Panc1 (cell line): Measurements from ENCODE around the gene AHR. TPM values are rescaled to one million over a fixed set of nuclear protein-coding genes. Genes with fewer than 3 reads are reported as not detected.

Experiments
- ATAC-seq: fragments of 200-7000 bp; cut with Tn5 transposase; 2 replicates; pipeline ENCODE4 v1.9.1; 2020; ENCODE audit warnings: mild to moderate bottlenecking, moderate library complexity
- BruUV-seq: library from RNA; stranded (reverse); fragments of 400-500 nt; replicated peaks from 2 replicates; lab custom pipeline; 2021; lab: Mats Ljungman, UMichigan
- CTCF ChIA-PET: fragments of 300-600 bp; sonication (Branson Sonifier 250); formaldehyde crosslinking; loops from one replicate; lab custom pipeline; 2022; ENCODE audit warnings: antibody characterized with exemption; lab: Charles Lee
- POLR2A ChIA-PET: fragments of 300-600 bp; sonication (Branson Sonifier 250); formaldehyde crosslinking; loops from one replicate; lab custom pipeline; 2022; ENCODE audit warnings: antibody characterized with exemption; lab: Charles Lee
- DNase-seq: peaks from one replicate; pipeline ENCODE4 v3.0.0-alpha.2; 2010; ENCODE audit warnings: low read depth, low spot score
- H3K27ac ChIP-seq: 2 replicates; pipeline ENCODE4 v1.5.1; 2011; ENCODE audit warnings: mild to moderate bottlenecking, low read length, inconsistent platforms
- H3K27me3 ChIP-seq: fragments of 200-500 bp; sonication (Bioruptor generic); 2 replicates; pipeline ENCODE4 v1.6.0; 2014; ENCODE audit warnings: low read length, inconsistent platforms; ENCODE audit not compliant: control insufficient read depth, insufficient read depth
- H3K36me3 ChIP-seq: fragments of 200-500 bp; sonication (Bioruptor generic); 2 replicates; pipeline ENCODE4 v1.5.1; 2014; ENCODE audit warnings: inconsistent platforms, mild to moderate bottlenecking, low read length, moderate library complexity; ENCODE audit not compliant: control insufficient read depth, insufficient read depth
- H3K4me1 ChIP-seq: 2 replicates; pipeline ENCODE4 v1.5.1; 2011; ENCODE audit warnings: inconsistent platforms, mild to moderate bottlenecking, low read length, moderate library complexity; ENCODE audit not compliant: control insufficient read depth, insufficient read depth
- H3K4me3 ChIP-seq, 2 experiments: 2 replicates each; pipeline ENCODE4 v1.5.1; 2011 to 2012; ENCODE audit warnings: low read depth in 2 of 2, low read length in 2 of 2, mild to moderate bottlenecking in 2 of 2, inconsistent platforms in 1 of 2, moderate library complexity in 1 of 2
- H3K9me3 ChIP-seq: fragments of 200-500 bp; sonication (Bioruptor generic); 2 replicates; pipeline ENCODE4 v1.5.1; 2014; ENCODE audit warnings: low read depth, mild to moderate bottlenecking, inconsistent platforms, low read length, moderate library complexity; ENCODE audit not compliant: control insufficient read depth, insufficient read depth
- POLR2AphosphoS5 ChIP-seq: IDR thresholded peaks from 2 replicates; pipeline ENCODE4 v1.6.1; 2012; ENCODE audit warnings: mild to moderate bottlenecking, low read depth, low read length, moderate library complexity
- SIN3A ChIP-seq: IDR thresholded peaks from 2 replicates; pipeline ENCODE4 v1.6.1; 2012; ENCODE audit warnings: low read depth, mild to moderate bottlenecking, low read length, moderate library complexity, borderline replicate concordance; ENCODE audit not compliant: insufficient read depth
- TCF7L2 ChIP-seq: IDR thresholded peaks from 2 replicates; pipeline ENCODE4 v1.6.1; 2011; ENCODE audit warnings: mild to moderate bottlenecking, low read depth, low read length, inconsistent platforms
- in situ Hi-C: cut with HindIII; loops from 2 replicates; pipeline ENCODE4 v1.10.0; 2016; ENCODE audit warnings: low sequenced_read_pairs, low pct_unique_long_range_greater_than_20kb
- intact Hi-C: fragments of 100-400 bp; cut with micrococcal nuclease; formaldehyde crosslinking; loops from one replicate; pipeline ENCODE4 v1.10.0; 2022; ENCODE audit not compliant: unreplicated experiment
- total RNA-seq: library from RNA; stranded (reverse); gene quantifications from one replicate; pipeline ENCODE4 v1.2.1, GENCODE V29; 2021; ENCODE audit not compliant: unreplicated experiment
- TF ChIP-seq, protein P1 (sequence below): fragments of 450-650 bp; IDR thresholded peaks from 2 replicates; pipeline ENCODE4 v1.5.1; 2017; ENCODE audit warnings: mild to moderate bottlenecking
- TF ChIP-seq, protein P2 (sequence below), 2 experiments: IDR thresholded peaks; 2 replicates each; pipeline ENCODE4 v1.6.1; 2011 to 2012; ENCODE audit warnings: low read depth in 2 of 2, control low read depth in 1 of 2, low read length in 1 of 2, mild to moderate bottlenecking in 1 of 2, moderate library complexity in 1 of 2; ENCODE audit not compliant: insufficient read depth in 1 of 2

Gene AHR
- total RNA-seq, 1 experiment from 2014 or later = 36.6 TPM

DNA sequence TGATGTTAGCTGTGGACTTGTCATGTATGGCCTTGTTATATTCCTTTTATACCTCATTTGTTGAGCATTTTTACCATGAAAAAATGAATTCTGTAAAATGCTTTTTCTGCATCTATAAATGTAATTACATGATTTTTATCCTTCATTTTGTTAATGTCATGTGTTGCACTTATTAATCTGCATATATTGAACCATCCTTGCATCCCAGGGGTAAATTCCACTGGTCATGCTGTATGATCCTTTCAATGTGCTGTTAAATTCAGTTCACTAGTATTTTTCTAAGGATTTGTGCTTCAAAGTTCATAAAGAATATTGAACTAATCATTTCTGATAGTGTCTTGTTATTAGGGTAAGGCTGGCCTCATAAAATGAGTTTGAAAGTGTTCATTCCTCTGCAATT is 31.9 kb upstream of the AHR start:
- DNase-seq (no peak), ATAC-seq (no peak)
- Histone ChIP-seq H3K27ac (no peak overlapping the region), H3K4me1 (no peaks in the 10 kb centered on the region), H3K9me3 (peaks cover 37% of the 10 kb centered on the region; the same call in 1 of the 2 replicates), H3K36me3 (no peaks in the 10 kb centered on the region), H3K4me3 (no peak overlapping the region), H3K27me3 (no peaks in the 10 kb centered on the region)
- TF ChIP-seq POLR2AphosphoS5 (no peak), SIN3A (no peak), TCF7L2 (no peak)
- TF ChIP-seq, protein P1, sequence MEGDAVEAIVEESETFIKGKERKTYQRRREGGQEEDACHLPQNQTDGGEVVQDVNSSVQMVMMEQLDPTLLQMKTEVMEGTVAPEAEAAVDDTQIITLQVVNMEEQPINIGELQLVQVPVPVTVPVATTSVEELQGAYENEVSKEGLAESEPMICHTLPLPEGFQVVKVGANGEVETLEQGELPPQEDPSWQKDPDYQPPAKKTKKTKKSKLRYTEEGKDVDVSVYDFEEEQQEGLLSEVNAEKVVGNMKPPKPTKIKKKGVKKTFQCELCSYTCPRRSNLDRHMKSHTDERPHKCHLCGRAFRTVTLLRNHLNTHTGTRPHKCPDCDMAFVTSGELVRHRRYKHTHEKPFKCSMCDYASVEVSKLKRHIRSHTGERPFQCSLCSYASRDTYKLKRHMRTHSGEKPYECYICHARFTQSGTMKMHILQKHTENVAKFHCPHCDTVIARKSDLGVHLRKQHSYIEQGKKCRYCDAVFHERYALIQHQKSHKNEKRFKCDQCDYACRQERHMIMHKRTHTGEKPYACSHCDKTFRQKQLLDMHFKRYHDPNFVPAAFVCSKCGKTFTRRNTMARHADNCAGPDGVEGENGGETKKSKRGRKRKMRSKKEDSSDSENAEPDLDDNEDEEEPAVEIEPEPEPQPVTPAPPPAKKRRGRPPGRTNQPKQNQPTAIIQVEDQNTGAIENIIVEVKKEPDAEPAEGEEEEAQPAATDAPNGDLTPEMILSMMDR = no peak
- TF ChIP-seq, protein P2, sequence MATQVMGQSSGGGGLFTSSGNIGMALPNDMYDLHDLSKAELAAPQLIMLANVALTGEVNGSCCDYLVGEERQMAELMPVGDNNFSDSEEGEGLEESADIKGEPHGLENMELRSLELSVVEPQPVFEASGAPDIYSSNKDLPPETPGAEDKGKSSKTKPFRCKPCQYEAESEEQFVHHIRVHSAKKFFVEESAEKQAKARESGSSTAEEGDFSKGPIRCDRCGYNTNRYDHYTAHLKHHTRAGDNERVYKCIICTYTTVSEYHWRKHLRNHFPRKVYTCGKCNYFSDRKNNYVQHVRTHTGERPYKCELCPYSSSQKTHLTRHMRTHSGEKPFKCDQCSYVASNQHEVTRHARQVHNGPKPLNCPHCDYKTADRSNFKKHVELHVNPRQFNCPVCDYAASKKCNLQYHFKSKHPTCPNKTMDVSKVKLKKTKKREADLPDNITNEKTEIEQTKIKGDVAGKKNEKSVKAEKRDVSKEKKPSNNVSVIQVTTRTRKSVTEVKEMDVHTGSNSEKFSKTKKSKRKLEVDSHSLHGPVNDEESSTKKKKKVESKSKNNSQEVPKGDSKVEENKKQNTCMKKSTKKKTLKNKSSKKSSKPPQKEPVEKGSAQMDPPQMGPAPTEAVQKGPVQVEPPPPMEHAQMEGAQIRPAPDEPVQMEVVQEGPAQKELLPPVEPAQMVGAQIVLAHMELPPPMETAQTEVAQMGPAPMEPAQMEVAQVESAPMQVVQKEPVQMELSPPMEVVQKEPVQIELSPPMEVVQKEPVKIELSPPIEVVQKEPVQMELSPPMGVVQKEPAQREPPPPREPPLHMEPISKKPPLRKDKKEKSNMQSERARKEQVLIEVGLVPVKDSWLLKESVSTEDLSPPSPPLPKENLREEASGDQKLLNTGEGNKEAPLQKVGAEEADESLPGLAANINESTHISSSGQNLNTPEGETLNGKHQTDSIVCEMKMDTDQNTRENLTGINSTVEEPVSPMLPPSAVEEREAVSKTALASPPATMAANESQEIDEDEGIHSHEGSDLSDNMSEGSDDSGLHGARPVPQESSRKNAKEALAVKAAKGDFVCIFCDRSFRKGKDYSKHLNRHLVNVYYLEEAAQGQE (IDR thresholded peaks at IDR 0.05; ENCODE audit: insufficient read depth in 1 of 2, low read depth in 2 of 2, low read length in 1 of 2) = no peak
- POLR2A ChIA-PET = no interaction called here
- CTCF ChIA-PET = no interaction called here
- in situ Hi-C loops = no loop called here
- no TSS peak for BruUV-seq
- intact Hi-C loops = no loop called here

DNA sequence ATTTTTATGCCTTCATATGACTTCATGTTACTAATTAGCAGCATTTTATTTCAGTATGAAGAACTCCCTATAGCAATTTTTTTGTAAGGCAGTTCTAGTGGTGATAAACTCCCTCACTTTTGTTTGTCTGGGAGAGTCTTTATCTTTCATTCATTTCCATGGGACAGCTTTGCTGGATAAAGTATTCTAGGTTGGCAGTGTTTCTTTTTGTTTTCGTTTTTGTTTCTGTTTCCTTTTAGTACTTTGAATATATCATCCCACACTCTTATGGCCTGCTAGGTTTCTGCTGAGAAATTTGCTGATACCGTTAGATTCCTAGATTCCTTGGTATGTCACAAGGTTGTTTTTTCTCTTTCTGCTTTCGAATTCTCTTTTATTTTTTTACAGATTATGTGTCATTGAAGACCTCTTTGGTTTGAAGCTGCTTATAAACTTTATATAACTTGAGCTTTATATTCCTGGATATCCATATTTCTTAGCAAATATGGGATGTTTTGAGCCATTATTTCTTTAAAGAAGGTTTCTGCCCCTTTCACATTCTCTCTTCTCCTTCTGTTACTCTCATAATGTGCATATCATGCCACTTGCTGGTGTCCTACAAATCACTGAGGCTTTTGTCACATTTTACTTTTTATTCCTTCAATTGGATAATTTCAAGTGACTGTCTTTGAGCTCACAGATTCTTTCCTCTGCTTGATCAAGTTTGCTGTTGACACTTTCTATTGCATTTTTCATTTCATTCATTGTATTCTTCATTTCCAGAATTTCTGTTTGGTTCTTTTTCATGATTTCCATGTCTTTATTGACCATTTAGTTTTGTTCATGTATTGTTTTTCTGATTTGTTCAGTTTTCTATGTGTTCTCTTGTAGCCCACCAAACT is 28.9 kb upstream of the AHR start:
- POLR2A ChIA-PET = interaction anchor here (0.6 kb wide), 1 partner anchor 121 kb away, joined by 7 read pairs; no protein-coding TSS in a partner anchor
- H3K9me3 ChIP-seq = peaks cover 37% of the 10 kb centered on the region; the same call in 1 of the 2 replicates
- intact Hi-C loops (no loop called here), in situ Hi-C loops (no loop called here)
- no peak for DNase-seq
- H3K27ac ChIP-seq = no peak overlapping the region
- TF ChIP-seq POLR2AphosphoS5 (no peak), TCF7L2 (no peak), SIN3A (no peak)
- TF ChIP-seq, protein P2 (IDR thresholded peaks at IDR 0.05; ENCODE audit: insufficient read depth in 1 of 2, low read depth in 2 of 2, low read length in 1 of 2) = no peak
- TF ChIP-seq, protein P1 = no peak
- no peaks in the 10 kb centered on the region for H3K36me3 ChIP-seq
- no peak overlapping the region for H3K4me3 ChIP-seq
- H3K27me3 ChIP-seq = no peaks in the 10 kb centered on the region
- H3K4me1 ChIP-seq = no peaks in the 10 kb centered on the region
- CTCF ChIA-PET = no interaction called here
- no TSS peak for BruUV-seq
- ATAC-seq = no peak
